Sigmoid colon (tissue), 4 donors: ENCODE measurements around the gene PIM1.

Experiments
- CTCF ChIP-seq, 4 experiments: fragments of 450-650 bp in 3 of 4; fragments of 200-600 bp in 1 of 4; IDR thresholded peaks; one replicate each; pipeline ENCODE4 v1.5.1; 2016 to 2019; ENCODE audit warnings: antibody characterized with exemption in 4 of 4, mild to moderate bottlenecking in 3 of 4, moderate library complexity in 2 of 4
- EP300 ChIP-seq, 4 donors: sonication (generic); formaldehyde crosslinking; IDR thresholded peaks; one replicate each; pipeline ENCODE4 v1.6.1; 2017; ENCODE audit warnings: antibody characterized with exemption in 4 of 4
- POLR2A ChIP-seq, 2 donors: fragments of 450-650 bp; IDR thresholded peaks; one replicate each; pipeline ENCODE4 v1.6.1; 2016; ENCODE audit warnings: antibody characterized with exemption in 2 of 2, mild to moderate bottlenecking in 2 of 2, moderate library complexity in 2 of 2

GRCh38 chr6:37187321-37188022 is 17.5 kb downstream of the PIM1 start:
- no peak for TF ChIP-seq CTCF (IDR thresholded peaks at IDR 0.05)
- no peak for TF ChIP-seq POLR2A (IDR thresholded peaks at IDR 0.05)
- no peak for TF ChIP-seq EP300 (IDR thresholded peaks at IDR 0.05)
